GM12892 (cell line): ENCODE results near the gene SYT14.

ENCODE experiments used
- POLR2A ChIP-seq: IDR thresholded peaks from 2 replicates; pipeline ENCODE4 v1.6.1; 2011; ENCODE audit warnings: low read depth, low read length, control low read depth
- POLR2AphosphoS5 ChIP-seq: IDR thresholded peaks from 2 replicates; pipeline ENCODE4 v1.6.1; 2011; ENCODE audit warnings: low read depth, low read length, control low read depth
- TAF1 ChIP-seq: IDR thresholded peaks from 2 replicates; pipeline ENCODE4 v1.6.1; 2011; ENCODE audit warnings: low read depth, mild to moderate bottlenecking, control low read depth, low read length, borderline replicate concordance

DNA sequence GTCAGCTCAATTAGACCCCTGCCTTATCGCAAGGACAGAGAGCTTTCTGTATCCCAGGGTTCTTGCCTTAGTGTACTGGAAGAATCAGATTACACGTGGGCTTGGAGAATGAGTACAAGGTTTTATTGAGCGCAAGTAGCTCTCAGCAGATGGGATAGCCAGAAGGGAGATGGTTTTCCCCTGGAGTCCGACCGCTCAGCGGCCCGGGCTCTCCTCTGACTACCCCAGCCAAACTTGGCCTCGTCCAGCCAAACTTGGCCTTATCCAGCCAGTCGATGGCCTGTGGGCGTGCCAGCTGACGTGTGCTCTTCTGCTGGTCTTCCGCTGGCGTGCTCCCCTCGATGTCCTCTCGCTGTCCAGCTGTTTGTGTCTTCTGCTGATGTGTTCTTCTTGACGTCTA, 136.9 kb downstream of the SYT14 start:
- TF ChIP-seq POLR2AphosphoS5, result no peak
- TF ChIP-seq POLR2A, result no peak
- TF ChIP-seq TAF1, result no peak
